Spleen (tissue), 7 donors: ENCODE measurements around the gene SLFNL1.

ENCODE experiments used
- CTCF ChIP-seq, 11 experiments: fragments of 200-600 bp in 7 of 11; fragments of 450-650 bp in 4 of 11; sonication (generic) in 4 of 11; IDR thresholded peaks in 8 of 11; conservative IDR thresholded peaks in 3 of 11; 1 replicate in 7 of 11; 2 replicates in 4 of 11; pipeline versions ENCODE4 v1.4.0 to v1.8.0; 2016 to 2021; ENCODE audit warnings: antibody characterized with exemption in 11 of 11, inconsistent platforms in 4 of 11, mild to moderate bottlenecking in 1 of 11
- POLR2AphosphoS5 ChIP-seq, 3 donors: sonication (generic); formaldehyde crosslinking; IDR thresholded peaks; one replicate each; pipeline ENCODE4 v1.5.1; 2017; ENCODE audit warnings: antibody characterized with exemption in 3 of 3
- donor health status: DM: no; HTN: no; CAD: no; lungs with moderate emphysema.
- donor health status: DM: no; HTN: no; CAD: no.
- donor health status: DM: no; HTN: no; CAD: no.

GRCh38 chr1:41033272-41033671 is 11.7 kb upstream of the SLFNL1 start:
- TF ChIP-seq POLR2AphosphoS5 (IDR thresholded peaks at IDR 0.05) = no peak
- no peak for TF ChIP-seq CTCF (IDR thresholded peaks at IDR 0.05 in 8 of 11, conservative IDR thresholded peaks at IDR 0.05 in 3 of 11)
